PFSK-1 (cell line): ENCODE results near the gene LRPAP1.

Experiments
- POLR2AphosphoS5 ChIP-seq: IDR thresholded peaks from 2 replicates; pipeline ENCODE4 v1.6.1; 2012; ENCODE audit warnings: low read depth, mild to moderate bottlenecking, control low read depth, low read length, moderate library complexity
- TAF1 ChIP-seq: IDR thresholded peaks from 2 replicates; pipeline ENCODE4 v1.6.1; 2012; ENCODE audit warnings: low read length, control low read depth, borderline replicate concordance; ENCODE audit not compliant: insufficient read depth
- TF ChIP-seq, protein P1 (sequence below), 2 experiments: IDR thresholded peaks; 2 replicates each; pipeline versions ENCODE4 v1.6.1 to v1.8.0; 2011 to 2012; ENCODE audit warnings: low read depth in 2 of 2, low read length in 2 of 2, control low read depth in 1 of 2, inconsistent platforms in 1 of 2, mild to moderate bottlenecking in 1 of 2, moderate library complexity in 1 of 2; ENCODE audit not compliant: insufficient read depth in 1 of 2

DNA sequence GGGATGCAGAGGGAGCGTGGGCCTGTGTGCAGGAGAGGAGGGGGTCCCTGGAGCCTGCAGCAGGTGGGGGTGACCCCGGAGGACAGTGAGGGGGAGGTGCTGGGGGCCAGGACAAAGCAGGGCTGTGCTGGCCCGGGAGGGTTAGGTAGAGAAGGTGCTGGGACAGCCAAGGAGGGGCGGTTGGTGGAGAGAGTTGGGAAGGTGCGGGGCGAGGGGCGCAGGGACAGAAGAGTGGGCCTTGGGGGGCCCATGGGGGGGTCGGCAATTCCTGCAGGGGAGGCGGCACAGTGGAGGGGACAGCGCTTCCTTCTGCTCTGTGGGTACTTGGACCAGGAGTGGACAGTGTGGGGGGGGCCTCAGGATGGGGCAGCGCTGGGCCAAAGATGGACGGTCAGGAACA, 32.5 kb downstream of the LRPAP1 start:
- TF ChIP-seq POLR2AphosphoS5 = no peak
- no peak for TF ChIP-seq TAF1
- TF ChIP-seq, protein P1, sequence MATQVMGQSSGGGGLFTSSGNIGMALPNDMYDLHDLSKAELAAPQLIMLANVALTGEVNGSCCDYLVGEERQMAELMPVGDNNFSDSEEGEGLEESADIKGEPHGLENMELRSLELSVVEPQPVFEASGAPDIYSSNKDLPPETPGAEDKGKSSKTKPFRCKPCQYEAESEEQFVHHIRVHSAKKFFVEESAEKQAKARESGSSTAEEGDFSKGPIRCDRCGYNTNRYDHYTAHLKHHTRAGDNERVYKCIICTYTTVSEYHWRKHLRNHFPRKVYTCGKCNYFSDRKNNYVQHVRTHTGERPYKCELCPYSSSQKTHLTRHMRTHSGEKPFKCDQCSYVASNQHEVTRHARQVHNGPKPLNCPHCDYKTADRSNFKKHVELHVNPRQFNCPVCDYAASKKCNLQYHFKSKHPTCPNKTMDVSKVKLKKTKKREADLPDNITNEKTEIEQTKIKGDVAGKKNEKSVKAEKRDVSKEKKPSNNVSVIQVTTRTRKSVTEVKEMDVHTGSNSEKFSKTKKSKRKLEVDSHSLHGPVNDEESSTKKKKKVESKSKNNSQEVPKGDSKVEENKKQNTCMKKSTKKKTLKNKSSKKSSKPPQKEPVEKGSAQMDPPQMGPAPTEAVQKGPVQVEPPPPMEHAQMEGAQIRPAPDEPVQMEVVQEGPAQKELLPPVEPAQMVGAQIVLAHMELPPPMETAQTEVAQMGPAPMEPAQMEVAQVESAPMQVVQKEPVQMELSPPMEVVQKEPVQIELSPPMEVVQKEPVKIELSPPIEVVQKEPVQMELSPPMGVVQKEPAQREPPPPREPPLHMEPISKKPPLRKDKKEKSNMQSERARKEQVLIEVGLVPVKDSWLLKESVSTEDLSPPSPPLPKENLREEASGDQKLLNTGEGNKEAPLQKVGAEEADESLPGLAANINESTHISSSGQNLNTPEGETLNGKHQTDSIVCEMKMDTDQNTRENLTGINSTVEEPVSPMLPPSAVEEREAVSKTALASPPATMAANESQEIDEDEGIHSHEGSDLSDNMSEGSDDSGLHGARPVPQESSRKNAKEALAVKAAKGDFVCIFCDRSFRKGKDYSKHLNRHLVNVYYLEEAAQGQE (IDR thresholded peaks at IDR 0.05; ENCODE audit: insufficient read depth in 1 of 2, low read depth in 2 of 2, low read length in 2 of 2) = no peak
